ENCODE results near the gene DLG2. TPM values are rescaled to one million over a fixed set of nuclear protein-coding genes. Genes with fewer than 3 reads are reported as not detected.

Gene DLG2
- total and polyA plus RNA-seq, 4 donors = 0.30 to 5.5 (median 0.68) TPM

DNA sequence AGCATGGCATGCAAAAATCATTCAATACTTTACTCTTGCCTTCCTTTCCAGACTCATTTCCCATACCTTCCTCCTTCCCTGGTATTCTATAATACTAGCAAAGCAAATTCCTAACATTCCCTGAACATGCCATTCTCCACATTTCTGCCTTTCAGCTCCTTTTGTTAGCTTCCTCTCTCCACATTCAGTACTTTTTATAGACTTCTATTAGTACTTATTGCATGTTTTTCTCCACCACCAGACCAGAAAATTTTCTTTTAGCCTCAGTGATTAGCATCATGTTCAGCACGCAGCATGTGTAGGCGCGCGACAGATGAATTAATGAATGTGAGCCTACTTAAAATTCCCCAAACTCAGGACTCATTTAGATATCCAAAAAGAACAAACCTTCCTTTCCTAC, 935.3 kb downstream of the DLG2 start:
- no peak overlapping the region for H3K9ac ChIP-seq (ENCODE audit: low read depth in 1 of 2, low read length in 2 of 2)
- H3K27ac ChIP-seq (ENCODE audit: low read depth in 1 of 2, low read length in 2 of 2) = no peak overlapping the region
- H3K27me3 ChIP-seq (ENCODE audit: control insufficient read depth in 4 of 4, insufficient read depth in 4 of 4, low read length in 3 of 4) = no peaks in the 10 kb centered on the region
- no peaks in the 10 kb centered on the region for H3K36me3 ChIP-seq (ENCODE audit: control insufficient read depth in 4 of 4, insufficient read depth in 3 of 4, low read depth in 1 of 4, low read length in 3 of 4)
- H3K4me1 ChIP-seq (ENCODE audit: control insufficient read depth in 4 of 4, insufficient read depth in 4 of 4, low read length in 3 of 4) = no peaks in the 10 kb centered on the region
- WGBS = 83% methylated on average over 4 of the region's 4 CpGs
- no peak overlapping the region for H3K4me3 ChIP-seq (ENCODE audit: low read depth in 1 of 3, low read length in 3 of 3)
- DNase-seq (ENCODE audit: low spot score) = no peak
- TF ChIP-seq RXRA (IDR thresholded peaks at IDR 0.05) (no peak), GABPA (IDR thresholded peaks at IDR 0.05 in 1 of 2, conservative IDR thresholded peaks at IDR 0.05 in 1 of 2) (no peak), REST (IDR thresholded peaks at IDR 0.05) (no peak), CTCF (IDR thresholded peaks at IDR 0.05; ENCODE audit: low read depth, low read length, missing input control) (no peak), JUND (IDR thresholded peaks at IDR 0.05) (no peak), NR2F2 (IDR thresholded peaks at IDR 0.05) (no peak), TAF1 (conservative IDR thresholded peaks at IDR 0.05) (no peak)
- TF ChIP-seq, protein P1, sequence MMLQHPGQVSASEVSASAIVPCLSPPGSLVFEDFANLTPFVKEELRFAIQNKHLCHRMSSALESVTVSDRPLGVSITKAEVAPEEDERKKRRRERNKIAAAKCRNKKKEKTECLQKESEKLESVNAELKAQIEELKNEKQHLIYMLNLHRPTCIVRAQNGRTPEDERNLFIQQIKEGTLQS (IDR thresholded peaks at IDR 0.05) = no peak
- TF ChIP-seq, protein P2, sequence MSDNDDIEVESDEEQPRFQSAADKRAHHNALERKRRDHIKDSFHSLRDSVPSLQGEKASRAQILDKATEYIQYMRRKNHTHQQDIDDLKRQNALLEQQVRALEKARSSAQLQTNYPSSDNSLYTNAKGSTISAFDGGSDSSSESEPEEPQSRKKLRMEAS (IDR thresholded peaks at IDR 0.05) = no peak
- no peaks in the 10 kb centered on the region for H3K9me3 ChIP-seq (ENCODE audit: control insufficient read depth in 4 of 4, low read length in 3 of 4)

GRCh38 chr11:84687433-84687832, 939.7 kb downstream of the DLG2 start:
- Histone ChIP-seq H3K9me3 (ENCODE audit: control insufficient read depth in 4 of 4, low read length in 3 of 4) (no peaks in the 10 kb centered on the region), H3K4me3 (ENCODE audit: low read depth in 1 of 3, low read length in 3 of 3) (no peak overlapping the region), H3K9ac (ENCODE audit: low read depth in 1 of 2, low read length in 2 of 2) (no peak overlapping the region), H3K4me1 (ENCODE audit: control insufficient read depth in 4 of 4, insufficient read depth in 4 of 4, low read length in 3 of 4) (no peaks in the 10 kb centered on the region), H3K36me3 (ENCODE audit: control insufficient read depth in 4 of 4, insufficient read depth in 3 of 4, low read depth in 1 of 4, low read length in 3 of 4) (no peaks in the 10 kb centered on the region), H3K27ac (ENCODE audit: low read depth in 1 of 2, low read length in 2 of 2) (no peak overlapping the region), H3K27me3 (ENCODE audit: control insufficient read depth in 4 of 4, insufficient read depth in 4 of 4, low read length in 3 of 4) (no peaks in the 10 kb centered on the region)
- no peak for DNase-seq (ENCODE audit: low spot score)
- TF ChIP-seq SP1 (IDR thresholded peaks at IDR 0.05) (no peak), HNF4A (conservative IDR thresholded peaks at IDR 0.05) (no peak), RAD21 (IDR thresholded peaks at IDR 0.05) (no peak), GABPA (IDR thresholded peaks at IDR 0.05 in 1 of 2, conservative IDR thresholded peaks at IDR 0.05 in 1 of 2) (no peak), RXRA (IDR thresholded peaks at IDR 0.05) (no peak), HNF4G (IDR thresholded peaks at IDR 0.05) (no peak), EGR1 (IDR thresholded peaks at IDR 0.05; ENCODE audit: low read depth in 2 of 2) (no peak), NR2F2 (IDR thresholded peaks at IDR 0.05) (no peak), FOXA2 (IDR thresholded peaks at IDR 0.05) (no peak), REST (IDR thresholded peaks at IDR 0.05) (no peak), JUND (IDR thresholded peaks at IDR 0.05) (no peak), CTCF (IDR thresholded peaks at IDR 0.05; ENCODE audit: low read depth, low read length, missing input control) (no peak), YY1 (IDR thresholded peaks at IDR 0.05) (no peak)
- TF ChIP-seq, protein P1 (IDR thresholded peaks at IDR 0.05) = no peak
- TF ChIP-seq, protein P3, sequence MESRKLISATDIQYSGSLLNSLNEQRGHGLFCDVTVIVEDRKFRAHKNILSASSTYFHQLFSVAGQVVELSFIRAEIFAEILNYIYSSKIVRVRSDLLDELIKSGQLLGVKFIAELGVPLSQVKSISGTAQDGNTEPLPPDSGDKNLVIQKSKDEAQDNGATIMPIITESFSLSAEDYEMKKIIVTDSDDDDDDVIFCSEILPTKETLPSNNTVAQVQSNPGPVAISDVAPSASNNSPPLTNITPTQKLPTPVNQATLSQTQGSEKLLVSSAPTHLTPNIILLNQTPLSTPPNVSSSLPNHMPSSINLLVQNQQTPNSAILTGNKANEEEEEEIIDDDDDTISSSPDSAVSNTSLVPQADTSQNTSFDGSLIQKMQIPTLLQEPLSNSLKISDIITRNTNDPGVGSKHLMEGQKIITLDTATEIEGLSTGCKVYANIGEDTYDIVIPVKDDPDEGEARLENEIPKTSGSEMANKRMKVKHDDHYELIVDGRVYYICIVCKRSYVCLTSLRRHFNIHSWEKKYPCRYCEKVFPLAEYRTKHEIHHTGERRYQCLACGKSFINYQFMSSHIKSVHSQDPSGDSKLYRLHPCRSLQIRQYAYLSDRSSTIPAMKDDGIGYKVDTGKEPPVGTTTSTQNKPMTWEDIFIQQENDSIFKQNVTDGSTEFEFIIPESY (IDR thresholded peaks at IDR 0.05) = no peak
- TF ChIP-seq, protein P2 (IDR thresholded peaks at IDR 0.05) = no peak
